Gastroesophageal sphincter (tissue), 4 donors: ENCODE data around the gene OR5B17. TPM values are rescaled to one million over a fixed set of nuclear protein-coding genes. Genes with fewer than 3 reads are reported as not detected.

ENCODE experiments used
- ATAC-seq: fragments of 150-250 bp; one replicate; pipeline ENCODE4 v1.9.1; 2016; ENCODE audit warnings: mild to moderate bottlenecking, moderate library complexity
- H3K27ac ChIP-seq, 4 donors: fragments of 200-600 bp; sonication (generic) in 3 of 4; 1 replicate in 3 of 4; 2 replicates in 1 of 4; pipeline ENCODE4 v1.5.1; 2016 to 2019
- H3K27me3 ChIP-seq: fragments of 200-600 bp; sonication (generic); one replicate; pipeline ENCODE4 v1.5.1; 2019
- H3K36me3 ChIP-seq, 2 donors: fragments of 200-600 bp; sonication (generic); one replicate each; pipeline ENCODE4 v1.5.1; 2019; ENCODE audit warnings: control low read depth in 1 of 2
- H3K4me1 ChIP-seq, 3 donors: fragments of 200-600 bp; sonication (generic); 1 replicate in 2 of 3; 2 replicates in 1 of 3; pipeline ENCODE4 v1.5.1; 2016 to 2019; ENCODE audit warnings: control low read depth in 2 of 3
- H3K4me3 ChIP-seq, 2 donors: fragments of 200-600 bp; sonication (generic); one replicate each; pipeline ENCODE4 v1.5.1; 2019; ENCODE audit warnings: mild to moderate bottlenecking in 1 of 2, moderate library complexity in 1 of 2
- H3K9me3 ChIP-seq, 3 donors: fragments of 200-600 bp; sonication (generic); one replicate each; pipeline ENCODE4 v1.5.1; 2017 to 2019; ENCODE audit warnings: control low read depth in 2 of 3
- EP300 ChIP-seq: sonication (generic); formaldehyde crosslinking; IDR thresholded peaks from one replicate; pipeline ENCODE4 v1.6.1; 2017; ENCODE audit warnings: antibody characterized with exemption, mild to moderate bottlenecking
- POLR2A ChIP-seq, 2 donors: fragments of 450-650 bp; IDR thresholded peaks; one replicate each; pipeline ENCODE4 v1.6.1; 2017; ENCODE audit warnings: antibody characterized with exemption in 2 of 2, mild to moderate bottlenecking in 2 of 2, moderate library complexity in 1 of 2
- POLR2AphosphoS5 ChIP-seq: sonication (generic); formaldehyde crosslinking; IDR thresholded peaks from one replicate; pipeline ENCODE4 v1.6.1; 2017; ENCODE audit warnings: antibody characterized with exemption
- WGBS, 2 donors: methylation state at CpG; one replicate each; pipeline ENCODE4 v1.1.5; 2018; ENCODE audit warnings: low coverage in 1 of 2; 5-methylcytosine and 5-hydroxymethylcytosine counted together
- total RNA-seq, 4 donors: library from RNA; depleted of rRNA; stranded (reverse); fragments of >200 nt; gene quantifications; one replicate each; pipeline ENCODE4 v1.1.0, GENCODE V29; 2016
- TF ChIP-seq, protein P1 (sequence below), 4 experiments: fragments of 200-600 bp in 2 of 4; fragments of 450-650 bp in 2 of 4; sonication (generic) in 1 of 4; IDR thresholded peaks; one replicate each; pipeline ENCODE4 v1.5.1; 2017 to 2019; ENCODE audit warnings: antibody characterized with exemption in 4 of 4, mild to moderate bottlenecking in 2 of 4, moderate library complexity in 2 of 4

Gene OR5B17
- total RNA-seq, 4 donors from 2014 or later = not detected

GRCh38 chr11:58334708-58335107 is 24.2 kb downstream of the OR5B17 start:
- H3K36me3 ChIP-seq = no peaks in the 10 kb centered on the region
- H3K9me3 ChIP-seq = peaks cover 0 to 8% (median 0%) of the 10 kb centered on the region in 3 donors
- no peaks in the 10 kb centered on the region for H3K4me1 ChIP-seq
- no peak overlapping the region for H3K27ac ChIP-seq
- H3K27me3 ChIP-seq = no peaks in the 10 kb centered on the region
- no peak overlapping the region for H3K4me3 ChIP-seq
- TF ChIP-seq EP300 (no peak), POLR2AphosphoS5 (no peak), POLR2A (IDR thresholded peaks at IDR 0.05) (no peak)
- TF ChIP-seq, protein P1, sequence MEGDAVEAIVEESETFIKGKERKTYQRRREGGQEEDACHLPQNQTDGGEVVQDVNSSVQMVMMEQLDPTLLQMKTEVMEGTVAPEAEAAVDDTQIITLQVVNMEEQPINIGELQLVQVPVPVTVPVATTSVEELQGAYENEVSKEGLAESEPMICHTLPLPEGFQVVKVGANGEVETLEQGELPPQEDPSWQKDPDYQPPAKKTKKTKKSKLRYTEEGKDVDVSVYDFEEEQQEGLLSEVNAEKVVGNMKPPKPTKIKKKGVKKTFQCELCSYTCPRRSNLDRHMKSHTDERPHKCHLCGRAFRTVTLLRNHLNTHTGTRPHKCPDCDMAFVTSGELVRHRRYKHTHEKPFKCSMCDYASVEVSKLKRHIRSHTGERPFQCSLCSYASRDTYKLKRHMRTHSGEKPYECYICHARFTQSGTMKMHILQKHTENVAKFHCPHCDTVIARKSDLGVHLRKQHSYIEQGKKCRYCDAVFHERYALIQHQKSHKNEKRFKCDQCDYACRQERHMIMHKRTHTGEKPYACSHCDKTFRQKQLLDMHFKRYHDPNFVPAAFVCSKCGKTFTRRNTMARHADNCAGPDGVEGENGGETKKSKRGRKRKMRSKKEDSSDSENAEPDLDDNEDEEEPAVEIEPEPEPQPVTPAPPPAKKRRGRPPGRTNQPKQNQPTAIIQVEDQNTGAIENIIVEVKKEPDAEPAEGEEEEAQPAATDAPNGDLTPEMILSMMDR (IDR thresholded peaks at IDR 0.05) = no peak
- ATAC-seq = no peak

DNA sequence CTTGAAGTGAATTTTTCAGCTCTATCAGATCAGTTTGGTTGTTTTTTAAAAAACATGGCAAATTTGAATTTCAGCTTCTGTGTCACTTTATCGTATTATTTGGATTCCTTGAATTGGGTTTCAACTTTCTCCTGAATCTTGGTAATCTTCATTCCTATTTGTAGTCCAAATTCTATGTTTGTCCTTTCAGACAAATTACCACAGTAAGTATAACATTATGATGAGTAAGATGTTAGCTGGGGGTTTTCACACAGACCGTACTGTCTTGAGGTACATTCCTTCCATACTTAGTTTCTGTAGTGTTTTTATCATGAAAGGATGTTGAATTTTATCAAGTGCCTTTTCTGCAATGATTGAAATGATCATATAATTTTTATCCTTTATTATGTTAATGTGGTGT is 28.0 kb downstream of the OR5B17 start:
- Histone ChIP-seq H3K27ac (no peak overlapping the region), H3K36me3 (no peaks in the 10 kb centered on the region), H3K4me1 (no peaks in the 10 kb centered on the region), H3K4me3 (no peak overlapping the region), H3K9me3 (peaks cover 0 to 28% (median 0%) of the 10 kb centered on the region in 3 donors), H3K27me3 (no peaks in the 10 kb centered on the region)
- no peak for ATAC-seq
- 56 to 86% methylated on average over 2 of the region's 2 CpGs for WGBS, 2 donors
- TF ChIP-seq POLR2A (IDR thresholded peaks at IDR 0.05) (no peak), EP300 (no peak), POLR2AphosphoS5 (no peak)
- TF ChIP-seq, protein P1 (IDR thresholded peaks at IDR 0.05) = no peak

GRCh38 chr11:58318532-58318931 is 40.3 kb downstream of the OR5B17 start:
- Histone ChIP-seq H3K4me3 (no peak overlapping the region), H3K9me3 (no peaks in the 10 kb centered on the region), H3K4me1 (no peaks in the 10 kb centered on the region), H3K27ac (no peak overlapping the region), H3K27me3 (no peaks in the 10 kb centered on the region), H3K36me3 (no peaks in the 10 kb centered on the region)
- TF ChIP-seq EP300 (no peak), POLR2A (IDR thresholded peaks at IDR 0.05) (no peak), POLR2AphosphoS5 (no peak)
- TF ChIP-seq, protein P1 (IDR thresholded peaks at IDR 0.05) = no peak
- 38 to 42% methylated on average over 3 of the region's 3 CpGs for WGBS, 2 donors
- no peak for ATAC-seq

- H3K36me3 ChIP-seq = no peaks in the 10 kb centered on the region
- no peaks in the 10 kb centered on the region for H3K4me1 ChIP-seq
- no peak overlapping the region for H3K27ac ChIP-seq
- no peak overlapping the region for H3K4me3 ChIP-seq
- H3K9me3 ChIP-seq = no peaks in the 10 kb centered on the region
- ATAC-seq = no peak
- TF ChIP-seq, protein P1 (IDR thresholded peaks at IDR 0.05) = no peak
- TF ChIP-seq POLR2AphosphoS5 (no peak), EP300 (no peak), POLR2A (IDR thresholded peaks at IDR 0.05) (no peak)
- 66 to 78% methylated on average over 2 of the region's 2 CpGs for WGBS, 2 donors
- no peaks in the 10 kb centered on the region for H3K27me3 ChIP-seq
Measured at GRCh38 chr11:58316142-58316541, 42.7 kb downstream of the OR5B17 start.

Other genes with a start within 250 kb of the OR5B17 start
- not detected for gene OR9I1, start 233.5 kb downstream of the OR5B17 start, total RNA-seq
- not detected for gene OR9Q2, start 170.0 kb downstream of the OR5B17 start, total RNA-seq
- not detected for gene OR1S2, start 154.9 kb downstream of the OR5B17 start, total RNA-seq
- gene OR1S1, start 146.3 kb downstream of the OR5B17 start, total RNA-seq = not detected
- not detected for gene OR10Q1, start 130.2 kb downstream of the OR5B17 start, total RNA-seq
- not detected for gene OR10W1, start 90.8 kb downstream of the OR5B17 start, total RNA-seq
- gene OR5B3, start 47.8 kb upstream of the OR5B17 start, total RNA-seq = not detected
- gene OR5B2, start 69.1 kb upstream of the OR5B17 start, total RNA-seq = not detected
- gene OR5B12, start 83.2 kb upstream of the OR5B17 start, total RNA-seq = not detected
- gene OR5B21, start 149.0 kb upstream of the OR5B17 start, total RNA-seq = not detected
- 1 to 10 TPM; 4.7 to 5.4 (median 5.3) TPM for gene LPXN, start 216.8 kb upstream of the OR5B17 start, total RNA-seq
- gene ZFP91, start 220.0 kb upstream of the OR5B17 start, total RNA-seq = 10 to 100 TPM; 64.9 to 94.8 (median 89.7) TPM